Measurements from ENCODE around the gene ARHGAP8. TPM values are rescaled to one million over a fixed set of nuclear protein-coding genes. Genes with fewer than 3 reads are reported as not detected.

ARHGAP8 gene
- total RNA-seq, 1 donor from 2014 or later = 0.25 TPM

DNA sequence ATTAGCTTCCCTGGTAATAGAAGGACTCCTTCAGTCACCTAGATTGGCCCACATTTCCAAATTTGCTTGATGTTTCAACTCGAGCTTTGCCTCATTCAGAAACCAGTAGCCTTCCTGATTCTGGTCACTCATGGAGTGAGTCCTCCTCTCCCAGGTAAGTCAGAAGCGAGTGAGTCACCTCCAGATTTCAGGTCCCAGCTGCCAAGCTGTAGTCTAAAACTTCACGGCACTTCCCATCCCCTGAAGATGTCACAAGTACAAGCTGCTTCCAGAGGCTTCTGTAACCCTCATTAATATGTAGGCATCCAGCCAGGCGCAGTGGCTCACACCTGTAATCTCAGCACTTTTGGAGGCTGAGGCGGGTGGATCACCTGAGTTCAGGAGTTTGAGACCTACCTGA is 23.5 kb downstream of the ARHGAP8 start:
- Mint-ChIP-seq H3K27ac (ENCODE audit: unreplicated experiment) (no peak overlapping the region), H3K9me3 (ENCODE audit: low read depth) (peaks cover 22% of the 10 kb centered on the region), H3K4me3 (ENCODE audit: unreplicated experiment) (no peak overlapping the region), H3K27me3 (ENCODE audit: low read depth) (peaks cover 6% of the 10 kb centered on the region), H3K4me1 (ENCODE audit: low read depth) (peaks cover 7% of the 10 kb centered on the region), H3K36me3 (ENCODE audit: low read depth) (peaks cover 8% of the 10 kb centered on the region)
- TF ChIP-seq, protein P1, sequence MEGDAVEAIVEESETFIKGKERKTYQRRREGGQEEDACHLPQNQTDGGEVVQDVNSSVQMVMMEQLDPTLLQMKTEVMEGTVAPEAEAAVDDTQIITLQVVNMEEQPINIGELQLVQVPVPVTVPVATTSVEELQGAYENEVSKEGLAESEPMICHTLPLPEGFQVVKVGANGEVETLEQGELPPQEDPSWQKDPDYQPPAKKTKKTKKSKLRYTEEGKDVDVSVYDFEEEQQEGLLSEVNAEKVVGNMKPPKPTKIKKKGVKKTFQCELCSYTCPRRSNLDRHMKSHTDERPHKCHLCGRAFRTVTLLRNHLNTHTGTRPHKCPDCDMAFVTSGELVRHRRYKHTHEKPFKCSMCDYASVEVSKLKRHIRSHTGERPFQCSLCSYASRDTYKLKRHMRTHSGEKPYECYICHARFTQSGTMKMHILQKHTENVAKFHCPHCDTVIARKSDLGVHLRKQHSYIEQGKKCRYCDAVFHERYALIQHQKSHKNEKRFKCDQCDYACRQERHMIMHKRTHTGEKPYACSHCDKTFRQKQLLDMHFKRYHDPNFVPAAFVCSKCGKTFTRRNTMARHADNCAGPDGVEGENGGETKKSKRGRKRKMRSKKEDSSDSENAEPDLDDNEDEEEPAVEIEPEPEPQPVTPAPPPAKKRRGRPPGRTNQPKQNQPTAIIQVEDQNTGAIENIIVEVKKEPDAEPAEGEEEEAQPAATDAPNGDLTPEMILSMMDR (IDR thresholded peaks at IDR 0.05) = no peak
- DNase-seq (ENCODE audit: low spot score) = no peak

DNA sequence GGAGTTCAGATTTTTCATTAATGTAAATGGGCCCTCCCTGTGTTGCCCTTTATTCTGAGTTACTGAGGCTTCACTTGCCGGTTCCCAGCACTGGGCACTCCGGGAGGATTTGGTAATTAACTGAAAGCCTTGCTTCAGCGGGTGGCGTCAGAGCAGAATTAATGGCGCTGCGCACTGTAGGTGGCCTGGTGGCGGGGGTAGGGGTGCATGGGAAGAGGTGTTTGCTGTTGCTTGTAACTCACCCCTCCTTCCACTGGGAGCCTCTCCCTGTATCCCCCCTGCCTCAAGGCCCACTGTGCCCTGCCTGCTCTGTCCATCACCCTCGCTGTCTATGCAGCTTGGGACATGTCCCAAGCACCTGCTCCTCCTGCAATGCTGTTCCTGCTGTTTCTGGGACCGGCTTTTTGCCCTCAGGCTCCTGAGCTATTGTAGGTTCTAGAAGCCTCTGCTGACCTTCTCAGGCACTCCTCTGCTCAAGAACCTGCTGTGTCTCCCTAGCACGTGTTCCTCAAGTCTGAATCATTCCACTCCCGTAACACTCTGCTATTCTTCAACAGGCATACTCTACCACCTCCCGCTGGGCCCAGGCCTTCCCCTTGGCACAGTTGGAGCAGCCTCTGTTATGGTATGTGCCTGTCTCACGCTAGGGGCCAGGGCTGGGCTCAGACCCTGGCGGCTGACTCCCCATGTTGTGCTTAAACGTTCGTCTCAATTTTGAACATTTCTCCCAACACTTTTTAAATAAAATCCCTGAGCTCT is 24.4 kb downstream of the ARHGAP8 start:
- Mint-ChIP-seq H3K4me3 (ENCODE audit: unreplicated experiment) (no peak overlapping the region), H3K27ac (ENCODE audit: unreplicated experiment) (no peak overlapping the region), H3K36me3 (ENCODE audit: low read depth) (peaks cover 8% of the 10 kb centered on the region), H3K9me3 (ENCODE audit: low read depth) (peaks cover 21% of the 10 kb centered on the region), H3K4me1 (ENCODE audit: low read depth) (peaks cover 7% of the 10 kb centered on the region), H3K27me3 (ENCODE audit: low read depth) (peaks cover 5% of the 10 kb centered on the region)
- TF ChIP-seq, protein P1 (IDR thresholded peaks at IDR 0.05) = no peak
- DNase-seq (ENCODE audit: low spot score) = no peak

DNA sequence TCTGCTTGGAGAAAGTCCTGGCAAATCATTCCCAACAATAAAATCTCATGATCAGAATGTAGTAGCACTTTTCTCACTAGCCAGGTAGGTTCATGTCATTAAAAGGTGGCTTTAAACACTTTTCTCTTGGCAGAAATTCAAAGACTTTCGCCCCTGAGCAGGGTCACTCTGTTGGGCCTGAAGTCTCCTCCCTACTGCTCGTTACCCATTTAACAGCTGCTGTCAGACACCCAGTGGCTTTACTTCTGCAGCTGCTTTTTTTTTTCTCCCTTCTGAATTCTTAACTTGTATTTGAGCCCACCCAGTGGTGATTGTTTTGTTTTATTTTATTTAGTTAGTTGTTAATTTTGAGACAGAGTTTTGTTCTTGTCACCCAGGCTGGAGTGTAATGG is 25.0 kb downstream of the ARHGAP8 start:
- Mint-ChIP-seq H3K4me1 (ENCODE audit: low read depth) (peaks cover 7% of the 10 kb centered on the region), H3K27me3 (ENCODE audit: low read depth) (peaks cover 4% of the 10 kb centered on the region), H3K36me3 (ENCODE audit: low read depth) (peaks cover 6% of the 10 kb centered on the region), H3K9me3 (ENCODE audit: low read depth) (peaks cover 19% of the 10 kb centered on the region), H3K27ac (ENCODE audit: unreplicated experiment) (no peak overlapping the region), H3K4me3 (ENCODE audit: unreplicated experiment) (no peak overlapping the region)
- TF ChIP-seq, protein P1 (IDR thresholded peaks at IDR 0.05) = no peak
- no peak for DNase-seq (ENCODE audit: low spot score)

DNA sequence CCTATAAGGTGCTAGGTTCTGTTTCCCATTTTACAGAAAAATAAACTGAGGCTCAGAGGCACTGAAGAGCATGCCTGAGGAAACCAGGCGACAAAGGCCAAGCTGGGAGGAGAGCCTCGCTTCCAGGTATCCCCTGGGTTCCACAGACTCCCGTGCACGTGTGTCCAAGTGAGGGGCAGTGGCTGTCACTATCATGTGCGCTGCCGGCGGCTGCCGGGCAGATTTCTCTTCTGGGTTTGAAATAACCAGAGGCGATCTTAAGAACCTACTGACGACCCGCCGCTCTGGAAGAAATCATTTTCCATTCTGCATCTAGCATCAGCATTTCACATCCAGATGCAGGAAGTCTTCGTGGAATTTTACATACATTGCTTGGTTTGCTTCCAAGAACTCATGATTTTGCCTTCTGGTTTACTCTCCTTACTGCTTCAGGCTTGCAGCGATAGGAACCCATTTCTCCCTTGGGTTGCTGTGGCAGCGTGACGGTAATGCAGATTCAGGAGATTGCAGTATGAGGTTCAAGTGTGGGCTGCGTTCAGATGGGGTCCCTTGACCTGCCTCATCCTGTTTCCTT is 28.6 kb downstream of the ARHGAP8 start:
- H3K9me3 Mint-ChIP-seq (ENCODE audit: low read depth) = no peaks in the 10 kb centered on the region
- no peak overlapping the region for H3K27ac Mint-ChIP-seq (ENCODE audit: unreplicated experiment)
- H3K4me3 Mint-ChIP-seq (ENCODE audit: unreplicated experiment) = no peak overlapping the region
- TF ChIP-seq, protein P1 (IDR thresholded peaks at IDR 0.05) = no peak
- no peaks in the 10 kb centered on the region for H3K36me3 Mint-ChIP-seq (ENCODE audit: low read depth)
- H3K4me1 Mint-ChIP-seq (ENCODE audit: low read depth) = peaks cover 7% of the 10 kb centered on the region
- DNase-seq (ENCODE audit: low spot score) = no peak
- peaks cover 6% of the 10 kb centered on the region for H3K27me3 Mint-ChIP-seq (ENCODE audit: low read depth)

DNA sequence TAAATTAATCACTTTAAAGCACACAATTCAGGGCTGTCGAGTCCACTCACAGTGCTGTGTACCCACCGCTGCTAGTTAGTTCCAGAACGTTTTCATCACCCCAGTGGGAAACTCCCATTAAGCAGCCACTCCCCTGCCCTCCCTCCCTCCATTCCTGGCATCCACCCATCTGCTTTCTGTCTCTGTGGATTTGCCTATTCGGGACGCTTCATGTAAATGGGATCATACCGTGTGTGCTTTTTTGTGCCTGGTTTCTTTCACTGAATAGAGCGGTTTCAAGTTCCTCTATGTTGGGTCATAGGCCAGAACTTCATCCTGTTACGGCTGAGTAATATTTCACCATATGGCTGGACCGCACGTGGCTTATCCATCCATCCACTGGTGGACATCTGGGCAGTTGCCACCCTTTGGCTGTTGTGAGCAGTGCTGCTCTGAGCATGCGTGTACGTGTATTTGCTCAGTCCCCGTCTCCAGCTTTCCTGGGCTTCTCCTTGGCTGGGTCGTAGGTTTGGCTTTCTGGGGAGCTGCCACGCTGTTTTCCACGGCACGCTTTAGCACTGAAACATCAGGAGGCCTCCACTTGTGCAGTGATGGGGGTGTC is 30.1 kb downstream of the ARHGAP8 start:
- no peaks in the 10 kb centered on the region for H3K36me3 Mint-ChIP-seq (ENCODE audit: low read depth)
- no peak for DNase-seq (ENCODE audit: low spot score)
- TF ChIP-seq, protein P1 (IDR thresholded peaks at IDR 0.05) = no peak
- H3K9me3 Mint-ChIP-seq (ENCODE audit: low read depth) = no peaks in the 10 kb centered on the region
- H3K27ac Mint-ChIP-seq (ENCODE audit: unreplicated experiment) = no peak overlapping the region
- H3K27me3 Mint-ChIP-seq (ENCODE audit: low read depth) = peaks cover 7% of the 10 kb centered on the region
- no peak overlapping the region for H3K4me3 Mint-ChIP-seq (ENCODE audit: unreplicated experiment)
- H3K4me1 Mint-ChIP-seq (ENCODE audit: low read depth) = no peaks in the 10 kb centered on the region

All from chondrocyte (in vitro differentiated cells).